Motor neuron (in vitro differentiated cells): Measurements from ENCODE around the gene VRK3. TPM values are rescaled to one million over a fixed set of nuclear protein-coding genes. Genes with fewer than 3 reads are reported as not detected.

Source experiments
- ATAC-seq, 8 experiments: fragments of 200-7000 bp; cut with Tn5 transposase; replicated peaks in 6 of 8; 2 replicates each; pipeline ENCODE4 v1.8.0; 2021; ENCODE audit warnings: mild to moderate bottlenecking in 8 of 8, moderate library complexity in 8 of 8
- H3K27ac ChIP-seq, 2 donors: fragments of 250-450 bp; sonication (Bioruptor Pico); 2 replicates each; pipeline ENCODE4 v1.9.0; 2021; ENCODE audit warnings: antibody characterized with exemption in 2 of 2, mild to moderate bottlenecking in 2 of 2, moderate library complexity in 1 of 2
- H3K4me1 ChIP-seq, 2 donors: fragments of 250-450 bp; sonication (Bioruptor Pico); replicated peaks in 1 of 2; 2 replicates each; pipeline ENCODE4 v1.6.1; 2021; ENCODE audit warnings: antibody characterized with exemption in 2 of 2, mild to moderate bottlenecking in 2 of 2, moderate library complexity in 1 of 2
- H3K4me3 ChIP-seq, 5 donors: fragments of 250-450 bp; sonication (Bioruptor Pico); 2 replicates each; pipeline ENCODE4 v1.9.0; 2021; ENCODE audit warnings: antibody characterized with exemption in 5 of 5, mild to moderate bottlenecking in 5 of 5, moderate library complexity in 4 of 5
- WGBS, 10 experiments: fragments of 450-650 bp; shearing (Covaris generic); methylation state at CpG; one replicate each; pipeline ENCODE4 v1.0.0; 2022; 5-methylcytosine and 5-hydroxymethylcytosine counted together
- in situ Hi-C, 9 experiments: fragments of 400-800 bp; cut with MboI; loops; one replicate each; pipeline ENCODE4 v1.15.0; 2021; ENCODE audit warnings: low sequenced_read_pairs in 9 of 9, low pct_unique_long_range_greater_than_20kb in 2 of 9; ENCODE audit not compliant: unreplicated experiment in 9 of 9
- total RNA-seq, 8 experiments: library from RNA; unstranded; fragments of 300-600 nt; gene quantifications; 2 replicates each; pipeline versions ENCODE4 v1.2.3 to v1.2.4, GENCODE V29; 2022

Gene VRK3
- total RNA-seq, 8 experiments from 2014 or later = 28.3 to 46.5 (median 34.7) TPM

GRCh38 chr19:50047671-50048070 lies 22.5 kb upstream of the VRK3 start:
- Histone ChIP-seq H3K4me3 (no peak overlapping the region), H3K27ac (no peak overlapping the region), H3K4me1 (no peaks in the 10 kb centered on the region)
- in situ Hi-C loops = no loop called here
- WGBS, 10 experiments = 47 to 100% (median 97%) methylated on average over 2 to 3 of the region's 4 CpGs; no CpG with 5 or more reads in 4 of the 10 experiments
- ATAC-seq = no peak

DNA sequence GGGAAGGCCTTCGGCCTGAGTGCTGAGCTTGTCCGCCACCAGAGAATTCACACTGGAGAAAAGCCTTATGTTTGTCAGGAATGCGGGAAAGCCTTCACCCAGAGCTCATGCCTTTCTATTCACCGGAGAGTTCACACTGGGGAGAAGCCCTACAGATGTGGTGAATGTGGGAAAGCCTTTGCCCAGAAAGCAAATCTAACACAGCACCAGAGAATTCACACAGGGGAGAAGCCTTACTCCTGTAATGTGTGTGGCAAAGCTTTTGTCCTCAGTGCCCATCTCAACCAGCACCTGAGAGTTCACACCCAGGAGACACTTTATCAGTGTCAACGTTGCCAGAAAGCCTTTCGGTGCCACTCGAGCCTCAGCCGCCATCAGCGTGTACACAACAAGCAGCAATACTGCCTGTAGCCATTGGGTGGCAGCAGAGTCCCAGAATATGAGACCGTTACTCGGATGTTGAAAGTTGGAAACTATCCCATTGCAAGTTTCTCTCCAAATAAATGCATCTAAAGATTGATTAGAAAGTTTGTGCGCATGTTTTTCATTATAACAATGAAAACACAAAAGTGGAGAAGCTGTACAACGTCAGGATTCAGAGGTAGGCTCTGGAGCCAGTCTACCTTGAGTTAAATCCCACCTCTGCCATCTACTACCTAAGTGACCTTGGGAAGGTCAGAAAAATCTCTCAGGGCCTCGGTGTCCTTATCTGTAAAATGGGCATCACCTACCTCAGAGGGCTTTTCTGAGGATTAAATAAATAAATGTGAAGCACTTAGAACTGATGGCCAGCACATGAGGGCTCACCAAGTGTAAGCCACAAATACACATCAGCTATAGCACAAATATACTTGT lies 21.7 kb upstream of the VRK3 start:
- no peak for ATAC-seq
- WGBS, 10 experiments = 34 to 100% (median 74%) methylated on average over 1 to 10 of the region's 14 CpGs; no CpG with 5 or more reads in 3 of the 10 experiments
- no peak overlapping the region for H3K4me3 ChIP-seq
- no peaks in the 10 kb centered on the region for H3K4me1 ChIP-seq
- in situ Hi-C loops = no loop called here
- H3K27ac ChIP-seq = no peak overlapping the region

DNA sequence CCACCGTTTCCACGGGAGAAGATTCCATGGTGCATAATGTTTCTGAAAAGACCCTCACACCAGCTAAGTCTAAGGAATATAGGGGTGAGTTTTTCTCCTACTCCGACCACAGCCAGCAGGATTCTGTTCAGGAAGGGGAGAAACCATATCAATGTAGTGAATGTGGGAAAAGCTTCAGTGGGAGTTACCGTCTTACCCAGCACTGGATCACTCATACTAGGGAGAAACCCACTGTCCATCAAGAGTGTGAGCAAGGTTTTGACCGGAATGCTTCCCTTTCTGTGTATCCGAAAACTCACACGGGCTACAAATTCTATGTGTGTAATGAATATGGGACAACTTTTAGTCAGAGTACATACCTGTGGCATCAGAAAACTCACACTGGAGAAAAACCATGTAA lies 19.8 kb upstream of the VRK3 start:
- in situ Hi-C loops = no loop called here
- Histone ChIP-seq H3K4me1 (no peaks in the 10 kb centered on the region), H3K27ac (no peak overlapping the region), H3K4me3 (no peak overlapping the region)
- 95 to 100% (median 100%) methylated on average over 1 to 7 of the region's 7 CpGs; no CpG with 5 or more reads in 3 of the 10 experiments for WGBS, 10 experiments
- no peak for ATAC-seq

DNA sequence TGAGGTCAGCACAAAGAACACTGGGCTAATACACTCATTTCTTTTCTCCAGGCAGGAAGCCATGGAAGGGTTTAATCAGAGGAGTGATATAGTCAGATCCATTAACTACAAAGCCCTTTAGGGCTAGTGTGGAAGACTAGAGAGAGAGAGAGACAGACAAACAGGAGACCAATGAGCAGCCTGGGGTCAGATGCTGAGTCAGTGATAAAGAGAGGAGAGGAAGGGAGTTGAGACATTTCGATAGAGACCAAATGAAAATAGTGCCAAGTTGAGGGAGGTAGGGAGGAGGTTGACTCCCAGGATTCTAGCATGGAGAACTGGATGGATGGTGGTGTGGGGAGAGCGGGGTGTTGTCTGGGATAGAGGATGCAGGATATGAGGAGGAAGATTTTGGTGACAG lies 18.8 kb upstream of the VRK3 start:
- ATAC-seq = no peak
- Histone ChIP-seq H3K4me3 (no peak overlapping the region), H3K27ac (no peak overlapping the region), H3K4me1 (no peaks in the 10 kb centered on the region)
- WGBS, 10 experiments = 80 to 100% (median 100%) methylated on average over 1 to 2 of the region's 2 CpGs; no CpG with 5 or more reads in 1 of the 10 experiments
- in situ Hi-C loops = no loop called here

DNA sequence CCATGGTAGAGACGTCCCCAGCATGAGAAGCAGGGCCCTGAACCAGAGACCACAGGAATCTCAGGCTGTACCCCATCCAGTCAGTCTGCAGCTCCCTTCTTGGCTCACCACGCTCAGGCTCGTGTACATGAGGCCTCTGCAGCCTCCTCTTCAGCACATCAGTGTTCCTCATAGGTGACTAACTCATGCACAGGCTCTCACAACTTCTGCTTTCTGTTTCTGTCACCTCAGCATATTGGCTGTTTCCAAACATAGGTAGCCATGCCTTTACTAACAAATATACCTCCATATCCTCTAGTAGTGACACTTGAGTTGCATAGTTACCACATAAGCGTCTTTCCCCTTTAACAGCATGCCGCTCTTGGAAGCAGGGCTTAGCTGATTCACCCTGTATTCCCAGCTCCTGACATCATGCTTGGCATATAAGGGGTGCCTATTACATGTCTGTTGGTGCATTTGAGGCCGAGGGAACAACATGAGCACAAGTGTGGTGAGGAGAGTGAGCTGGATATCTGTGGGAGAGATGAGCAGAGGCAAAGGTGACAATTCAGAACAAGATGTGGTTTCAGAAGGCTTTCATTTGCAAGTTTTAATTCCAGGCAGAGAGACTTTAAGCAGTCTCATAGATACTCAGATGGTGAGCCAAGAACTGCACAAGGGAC lies 17.3 kb upstream of the VRK3 start:
- in situ Hi-C loops = no loop called here
- WGBS, 10 experiments = 80 to 100% (median 95%) methylated on average over 1 to 5 of the region's 6 CpGs; no CpG with 5 or more reads in 3 of the 10 experiments
- Histone ChIP-seq H3K4me1 (no peaks in the 10 kb centered on the region), H3K27ac (no peak overlapping the region), H3K4me3 (no peak overlapping the region)
- no peak for ATAC-seq

DNA sequence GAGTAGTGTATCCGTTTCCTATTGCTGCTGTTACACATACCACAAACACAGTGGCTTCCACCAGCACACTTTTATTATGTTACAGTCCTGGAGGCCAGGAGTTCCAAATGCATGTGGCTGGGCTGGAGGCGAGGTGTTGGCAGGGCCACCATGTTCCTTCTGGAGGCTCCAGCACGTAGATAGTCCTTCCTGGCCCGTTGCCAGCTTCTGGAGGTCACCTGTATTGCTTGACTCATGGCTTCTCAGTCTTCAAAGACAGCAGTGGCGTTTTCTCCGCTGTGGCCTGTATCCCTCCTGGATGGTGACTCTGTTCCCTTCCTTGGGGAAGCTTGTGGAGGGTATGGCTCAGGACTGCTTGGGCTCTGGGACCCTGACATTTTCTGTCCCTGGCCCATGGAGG lies 15.8 kb upstream of the VRK3 start:
- Histone ChIP-seq H3K4me3 (no peak overlapping the region), H3K4me1 (no peaks in the 10 kb centered on the region), H3K27ac (no peak overlapping the region)
- no peak for ATAC-seq
- in situ Hi-C loops = no loop called here
- WGBS, 10 experiments = 100% methylated on average over 1 to 5 of the region's 6 CpGs; no CpG with 5 or more reads in 5 of the 10 experiments

GRCh38 chr19:50039968-50040367 lies 14.8 kb upstream of the VRK3 start:
- ATAC-seq = no peak
- WGBS, 10 experiments = 75 to 100% methylated on average over 1 to 2 of the region's 3 CpGs; no CpG with 5 or more reads in 8 of the 10 experiments
- in situ Hi-C loops = no loop called here
- Histone ChIP-seq H3K27ac (no peak overlapping the region), H3K4me3 (no peak overlapping the region), H3K4me1 (no peaks in the 10 kb centered on the region)

- peak in 3 of 8 experiments; percentile 66 to 97 (median 96) for ATAC-seq
- WGBS, 10 experiments = 0 to 100% (median 90%) methylated on average over 1 to 3 of the region's 3 CpGs; no CpG with 5 or more reads in 4 of the 10 experiments
- in situ Hi-C loops = no loop called here
- H3K4me1 ChIP-seq = no peaks in the 10 kb centered on the region
- no peak overlapping the region for H3K27ac ChIP-seq
- no peak overlapping the region for H3K4me3 ChIP-seq
Measured at GRCh38 chr19:50036908-50037307, 11.7 kb upstream of the VRK3 start.

DNA sequence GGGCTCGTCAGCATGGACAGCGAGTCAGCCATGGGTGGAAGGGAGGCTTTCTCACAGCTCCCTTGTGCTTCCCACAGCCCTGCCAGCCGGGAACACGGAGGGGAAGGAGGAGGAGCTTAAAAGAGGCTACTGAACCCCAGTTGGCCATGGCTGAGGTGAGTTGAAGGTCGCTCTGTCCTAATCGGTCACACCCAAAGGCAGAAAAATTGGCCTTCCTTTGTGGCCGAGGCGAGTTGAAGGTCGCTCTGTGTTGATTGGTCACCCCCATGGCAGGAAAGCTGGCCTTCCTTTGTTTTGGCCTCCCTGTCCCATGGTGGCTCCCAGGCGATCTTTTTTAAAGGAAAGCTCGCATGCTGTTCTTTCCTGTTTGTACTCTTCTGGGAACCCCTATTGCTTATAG lies 5.8 kb upstream of the VRK3 start:
- no peak overlapping the region for H3K27ac ChIP-seq
- H3K4me1 ChIP-seq = peaks cover 4 to 5% of the 10 kb centered on the region in 2 donors
- WGBS, 10 experiments = 80 to 100% (median 100%) methylated on average over 1 to 10 of the region's 11 CpGs; no CpG with 5 or more reads in 2 of the 10 experiments
- H3K4me3 ChIP-seq = no peak overlapping the region
- ATAC-seq = no peak
- in situ Hi-C loops = no loop called here

- no peak for ATAC-seq
- in situ Hi-C loops = no loop called here
- Histone ChIP-seq H3K27ac (no peak overlapping the region), H3K4me3 (no peak overlapping the region), H3K4me1 (peaks cover 4 to 5% of the 10 kb centered on the region in 2 donors)
- 82 to 100% (median 100%) methylated on average over 1 to 5 of the region's 6 CpGs; no CpG with 5 or more reads in 3 of the 10 experiments for whole genome bisulfite sequencing, 10 experiments
Measured at GRCh38 chr19:50030225-50030624, 5.1 kb upstream of the VRK3 start.

GRCh38 chr19:50026550-50026906 lies 1.4 kb upstream of the VRK3 start:
- in situ Hi-C loops = no loop called here
- Histone ChIP-seq H3K4me1 (peaks cover 4 to 9% of the 10 kb centered on the region in 2 donors), H3K27ac (no peak overlapping the region), H3K4me3 (peak overlapping the region; percentile 57 to 70 (median 59))
- WGBS, 10 experiments = 60 to 100% (median 91%) methylated on average over 4 to 7 of the region's 7 CpGs; no CpG with 5 or more reads in 1 of the 10 experiments
- ATAC-seq = no peak

- 2 to 73% (median 11%) methylated on average over 2 to 29 of the region's 45 CpGs; no CpG with 5 or more reads in 1 of the 10 experiments for WGBS, 10 experiments
Measured at GRCh38 chr19:50025794-50026549, 800 bp upstream of the VRK3 start, which contains the start of gene ZNF473. Gene ZNF473, plus strand, starts transcription at chr19:50026005. Its CDS starts 5,078 bp downstream, at chr19:50031083.

DNA sequence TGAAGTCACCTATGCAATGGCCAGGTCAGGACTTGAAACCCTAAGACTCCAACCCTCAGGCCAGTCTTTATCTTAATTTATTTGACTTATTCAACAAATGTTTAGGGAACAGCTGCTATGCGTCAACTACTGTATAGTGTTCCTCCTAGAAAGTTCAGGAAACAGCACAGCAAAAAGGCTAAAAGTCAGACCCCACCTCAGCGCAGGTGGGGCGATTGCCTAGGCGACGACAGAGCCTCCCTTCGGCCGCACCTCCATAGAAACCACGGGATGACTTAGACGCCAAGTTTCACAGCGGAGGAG lies 502 bp downstream of the VRK3 start:
- in situ Hi-C loops = no loop called here
- Histone ChIP-seq H3K4me3 (peak overlapping the region; percentile 54 to 89 (median 75)), H3K4me1 (peaks cover 4 to 9% of the 10 kb centered on the region in 2 donors), H3K27ac (no peak overlapping the region)
- 0 to 5% (median 0%) methylated on average over 1 to 8 of the region's 10 CpGs; no CpG with 5 or more reads in 3 of the 10 experiments for WGBS, 10 experiments
- ATAC-seq = no peak

More at GRCh38 chr19:50025794-50026549, 800 bp upstream of the VRK3 start, which contains the start of gene ZNF473:
- H3K27ac ChIP-seq = peak within 1 kb of the TSS; percentile 84 to 85
- in situ Hi-C loops = no loop called here
- ATAC-seq = peak; percentile 73 to 85 (median 81)
- H3K4me3 ChIP-seq = peak within 1 kb of the TSS; percentile 70 to 89 (median 75)
- peaks cover 4 to 9% of the 10 kb centered on the region in 2 donors for H3K4me1 ChIP-seq
